ENCODE results near the gene CLUH.

The CLUH gene

DNA sequence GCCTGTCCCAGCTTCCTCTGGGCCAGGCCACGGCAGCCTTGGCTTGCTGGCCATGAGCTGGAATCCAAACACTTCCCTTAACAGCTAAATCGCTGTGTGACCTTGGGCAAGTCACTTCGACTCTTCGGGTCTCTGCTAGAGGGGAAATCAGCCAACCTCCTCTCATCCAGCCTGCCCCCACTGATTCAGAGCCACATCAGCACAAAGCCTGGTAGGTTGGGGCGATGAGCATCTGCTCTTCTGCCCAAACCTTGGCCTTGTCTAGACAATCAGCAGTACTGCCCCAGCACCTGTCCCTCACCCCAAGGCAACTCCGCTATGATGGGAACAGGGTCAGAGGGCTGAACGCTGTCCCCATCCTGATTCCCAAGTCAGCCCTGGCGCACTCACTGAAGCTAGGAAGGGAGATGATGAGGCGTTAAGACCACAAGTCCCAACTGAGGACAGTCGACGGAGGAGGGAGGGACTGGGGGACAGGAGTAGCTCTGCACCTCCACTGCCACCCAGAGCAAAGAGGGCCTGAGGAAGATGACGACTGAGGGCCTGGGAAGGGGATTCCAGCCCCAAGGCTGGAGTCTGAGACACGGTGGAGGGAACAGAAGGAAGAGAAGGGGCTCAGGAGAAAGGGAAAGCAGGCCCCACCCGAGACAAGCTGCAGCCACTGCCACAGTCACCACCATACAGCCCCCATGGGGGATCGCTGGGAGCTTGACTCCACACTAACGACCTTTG is 1.3 kb downstream of the CLUH start:
- H3K9me3 ChIP-seq (ENCODE audit: severe bottlenecking): no peaks in the 10 kb centered on the region
- H3K36me3 ChIP-seq: no peaks in the 10 kb centered on the region; the same call in 1 of the 2 replicates
- no peak overlapping the region for H3K27ac ChIP-seq
- DNase-seq: no peak
- no peaks in the 10 kb centered on the region for H3K27me3 ChIP-seq (ENCODE audit: insufficient read depth, low read depth, severe bottlenecking)
- TF ChIP-seq, protein P1, sequence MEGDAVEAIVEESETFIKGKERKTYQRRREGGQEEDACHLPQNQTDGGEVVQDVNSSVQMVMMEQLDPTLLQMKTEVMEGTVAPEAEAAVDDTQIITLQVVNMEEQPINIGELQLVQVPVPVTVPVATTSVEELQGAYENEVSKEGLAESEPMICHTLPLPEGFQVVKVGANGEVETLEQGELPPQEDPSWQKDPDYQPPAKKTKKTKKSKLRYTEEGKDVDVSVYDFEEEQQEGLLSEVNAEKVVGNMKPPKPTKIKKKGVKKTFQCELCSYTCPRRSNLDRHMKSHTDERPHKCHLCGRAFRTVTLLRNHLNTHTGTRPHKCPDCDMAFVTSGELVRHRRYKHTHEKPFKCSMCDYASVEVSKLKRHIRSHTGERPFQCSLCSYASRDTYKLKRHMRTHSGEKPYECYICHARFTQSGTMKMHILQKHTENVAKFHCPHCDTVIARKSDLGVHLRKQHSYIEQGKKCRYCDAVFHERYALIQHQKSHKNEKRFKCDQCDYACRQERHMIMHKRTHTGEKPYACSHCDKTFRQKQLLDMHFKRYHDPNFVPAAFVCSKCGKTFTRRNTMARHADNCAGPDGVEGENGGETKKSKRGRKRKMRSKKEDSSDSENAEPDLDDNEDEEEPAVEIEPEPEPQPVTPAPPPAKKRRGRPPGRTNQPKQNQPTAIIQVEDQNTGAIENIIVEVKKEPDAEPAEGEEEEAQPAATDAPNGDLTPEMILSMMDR (IDR thresholded peaks at IDR 0.05; ENCODE audit: low read depth, low read length): no peak
- H3K4me3 ChIP-seq (ENCODE audit: low read depth, low read length): peak overlapping the region; percentile 62

DNA sequence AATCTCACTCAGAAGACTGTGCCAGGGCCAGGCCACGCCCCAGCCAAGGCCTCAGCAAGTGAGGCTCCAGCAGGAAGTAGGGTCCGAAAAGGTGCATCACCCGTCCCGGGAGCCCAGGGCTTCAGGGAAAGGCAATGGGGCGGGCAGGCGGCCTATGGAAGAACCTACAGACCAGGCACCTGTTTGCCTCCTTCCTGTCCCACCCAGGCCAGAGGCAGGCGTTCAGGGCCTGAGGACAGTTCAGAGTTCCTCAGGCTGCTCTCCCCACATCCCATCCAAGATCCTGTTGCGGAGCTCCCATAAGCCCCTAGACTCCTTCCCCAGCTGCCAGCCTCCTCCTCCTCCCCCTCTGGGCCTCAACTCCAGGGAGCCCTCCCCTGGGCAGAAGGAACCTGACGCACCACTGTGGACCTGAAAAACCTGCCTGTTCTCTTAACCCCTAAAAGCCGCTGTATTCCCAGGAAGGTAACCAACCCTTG is 2.3 kb downstream of the CLUH start:
- no peaks in the 10 kb centered on the region for H3K27me3 ChIP-seq (ENCODE audit: insufficient read depth, low read depth, severe bottlenecking)
- H3K27ac ChIP-seq: no peak overlapping the region; the same call in 1 of the 2 replicates
- TF ChIP-seq, protein P1 (IDR thresholded peaks at IDR 0.05; ENCODE audit: low read depth, low read length): no peak
- no peak overlapping the region for H3K4me3 ChIP-seq (ENCODE audit: low read depth, low read length)
- H3K36me3 ChIP-seq: peaks cover 3% of the 10 kb centered on the region
- H3K9me3 ChIP-seq (ENCODE audit: severe bottlenecking): no peaks in the 10 kb centered on the region
- no peak for DNase-seq

DNA sequence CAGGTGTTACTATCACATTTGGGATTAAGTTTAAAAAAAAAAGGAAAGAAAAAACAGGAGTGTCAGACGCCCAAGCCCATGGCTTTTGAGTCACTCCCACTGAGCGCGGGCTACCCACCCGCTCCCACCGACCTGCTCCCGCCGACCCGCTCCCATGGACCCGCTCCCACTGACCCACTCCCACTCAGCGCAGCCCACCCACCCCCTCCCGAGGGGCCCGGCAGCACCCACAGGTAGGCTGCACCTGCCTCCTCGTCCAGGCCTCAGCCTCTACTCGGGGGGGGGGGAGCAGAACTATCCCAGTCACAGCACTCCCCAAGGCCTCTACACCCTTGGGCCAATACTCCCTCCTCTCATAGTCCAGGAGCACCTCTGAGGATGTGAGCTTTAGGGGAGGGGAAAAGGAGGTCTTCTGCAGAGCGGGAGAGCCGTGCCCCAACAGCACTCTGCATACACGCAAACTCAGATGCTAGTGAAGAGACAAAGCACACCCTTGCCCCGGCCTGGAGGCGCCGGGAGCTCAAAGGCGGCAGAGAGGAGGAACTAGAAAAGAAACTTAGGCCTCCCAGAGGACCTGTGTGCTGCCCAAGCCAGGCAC is 2.9 kb downstream of the CLUH start:
- no peak for DNase-seq
- Histone ChIP-seq H3K4me3 (ENCODE audit: low read depth, low read length) (no peak overlapping the region), H3K27me3 (ENCODE audit: insufficient read depth, low read depth, severe bottlenecking) (no peaks in the 10 kb centered on the region), H3K36me3 (peaks cover 8% of the 10 kb centered on the region), H3K9me3 (ENCODE audit: severe bottlenecking) (no peaks in the 10 kb centered on the region), H3K27ac (no peak overlapping the region)
- TF ChIP-seq, protein P1 (IDR thresholded peaks at IDR 0.05; ENCODE audit: low read depth, low read length): no peak

DNA sequence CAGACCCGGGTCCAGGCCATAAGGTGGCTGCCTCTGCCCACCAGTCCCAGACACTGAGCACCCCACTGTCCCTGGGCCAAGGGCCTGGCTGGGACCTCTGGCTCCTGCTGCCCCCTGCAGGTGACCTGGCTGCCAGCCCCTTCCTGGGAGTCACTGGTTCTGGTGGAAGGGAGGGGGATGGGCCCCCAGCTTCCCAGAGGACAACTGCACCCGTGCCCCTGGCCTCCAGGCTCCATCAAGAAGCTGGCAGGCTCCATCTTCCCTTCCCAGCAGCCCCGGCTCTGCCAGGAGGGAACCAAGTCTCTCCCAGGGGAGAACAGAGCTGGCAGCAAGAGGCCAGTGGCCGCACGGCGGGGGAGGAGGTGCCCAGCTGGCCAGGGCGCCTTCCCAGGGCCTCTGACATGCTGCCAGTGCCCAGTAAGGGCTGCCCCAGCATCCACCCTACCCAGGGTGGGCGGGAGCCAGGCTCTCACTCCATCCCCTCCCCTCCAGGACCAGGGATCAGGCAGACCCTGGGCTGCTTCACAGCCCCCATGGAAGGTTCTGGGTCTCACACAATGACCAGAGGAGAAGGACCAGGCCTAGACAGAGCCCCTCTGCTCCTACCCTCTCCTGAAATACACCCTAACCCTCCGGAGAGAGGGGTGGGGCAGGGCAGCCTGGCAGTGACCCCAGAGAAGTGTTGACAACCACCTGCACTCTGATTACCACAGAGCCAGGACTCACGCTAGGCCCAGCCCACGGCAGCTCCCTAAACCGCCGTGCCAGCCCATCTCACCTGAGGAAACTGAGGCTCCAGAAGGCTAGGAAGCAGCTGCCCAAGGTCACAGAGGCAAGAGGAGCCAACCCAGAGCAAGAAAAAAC is 3.6 kb downstream of the CLUH start:
- peak; percentile 77 for DNase-seq
- Histone ChIP-seq H3K9me3 (ENCODE audit: severe bottlenecking) (no peaks in the 10 kb centered on the region), H3K27me3 (ENCODE audit: insufficient read depth, low read depth, severe bottlenecking) (no peaks in the 10 kb centered on the region), H3K27ac (peak overlapping the region; percentile 34; the same call in 1 of the 2 replicates), H3K4me3 (ENCODE audit: low read depth, low read length) (no peak overlapping the region), H3K36me3 (peaks cover 16% of the 10 kb centered on the region)
- TF ChIP-seq, protein P1 (IDR thresholded peaks at IDR 0.05; ENCODE audit: low read depth, low read length): peak; percentile 85

DNA sequence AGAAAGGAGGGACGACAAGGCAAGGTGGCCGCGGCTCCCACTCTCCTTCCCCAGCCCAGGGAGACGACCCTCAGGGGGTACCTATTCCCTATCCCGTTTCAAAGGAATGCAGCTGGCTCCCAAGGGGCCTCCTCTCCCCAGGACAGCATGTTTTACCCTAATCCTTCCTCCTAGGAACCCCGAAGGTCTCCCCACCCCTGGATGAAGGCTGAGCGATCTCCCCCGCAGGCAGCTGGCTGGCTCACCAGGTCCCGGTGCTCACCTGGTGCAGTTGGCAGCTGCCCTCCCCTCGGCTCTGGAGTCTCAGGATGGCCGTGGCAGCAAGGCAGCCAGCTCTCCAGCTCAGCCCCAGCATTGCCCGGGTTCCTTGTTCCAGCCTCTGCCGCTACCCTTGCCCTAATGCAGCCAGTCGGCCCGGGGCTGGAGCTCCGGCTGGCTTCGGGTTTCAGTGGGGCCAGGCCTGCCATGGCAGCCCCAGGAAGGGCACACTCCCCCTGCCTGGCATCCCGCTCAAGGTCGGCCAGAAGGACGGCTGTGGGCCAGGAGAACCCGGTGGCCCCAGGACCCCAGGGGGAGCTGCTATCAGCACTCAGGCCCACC is 4.6 kb downstream of the CLUH start:
- DNase-seq: no peak
- H3K27me3 ChIP-seq (ENCODE audit: insufficient read depth, low read depth, severe bottlenecking): no peaks in the 10 kb centered on the region
- no peaks in the 10 kb centered on the region for H3K9me3 ChIP-seq (ENCODE audit: severe bottlenecking)
- no peak overlapping the region for H3K4me3 ChIP-seq (ENCODE audit: low read depth, low read length)
- H3K36me3 ChIP-seq: peaks cover 23% of the 10 kb centered on the region
- TF ChIP-seq, protein P1 (IDR thresholded peaks at IDR 0.05; ENCODE audit: low read depth, low read length): no peak
- H3K27ac ChIP-seq: no peak overlapping the region; the same call in 1 of the 2 replicates

Data from WERI-Rb-1 (cell line).